Neutrophil (primary cell): ENCODE measurements around the gene ANTKMT.

Experiments
- H3K27ac ChIP-seq: fragments of 200-600 bp; sonication (generic); 2 replicates; pipeline ENCODE4 v1.5.1; 2016; ENCODE audit warnings: mild to moderate bottlenecking, moderate library complexity
- H3K27me3 ChIP-seq: fragments of 200-600 bp; sonication (generic); 2 replicates; pipeline ENCODE4 v1.6.0; 2016; ENCODE audit warnings: mild to moderate bottlenecking
- H3K36me3 ChIP-seq: fragments of 200-600 bp; sonication (generic); 2 replicates; pipeline ENCODE4 v1.5.1; 2017
- H3K4me1 ChIP-seq, 2 experiments: fragments of 200-600 bp in 1 of 2; sonication (generic) in 1 of 2; 1 replicate in 1 of 2; 2 replicates in 1 of 2; pipeline versions ENCODE4 v1.5.1 to v1.6.1; 2013 to 2016; ENCODE audit warnings: low read depth in 1 of 2, low read length in 1 of 2, mild to moderate bottlenecking in 1 of 2, moderate library complexity in 1 of 2; ENCODE audit not compliant: control insufficient read depth in 1 of 2, insufficient read depth in 1 of 2
- H3K4me3 ChIP-seq, 2 experiments: fragments of 200-600 bp in 1 of 2; sonication (generic) in 1 of 2; 1 replicate in 1 of 2; 2 replicates in 1 of 2; pipeline ENCODE4 v1.5.1; 2013 to 2016; ENCODE audit warnings: low read depth in 1 of 2, low read length in 1 of 2, mild to moderate bottlenecking in 1 of 2, moderate library complexity in 1 of 2
- H3K9me3 ChIP-seq: fragments of 200-600 bp; sonication (generic); 2 replicates; pipeline ENCODE4 v1.5.1; 2016
- CTCF ChIP-seq: fragments of 200-600 bp; sonication (generic); IDR thresholded peaks from 2 replicates; pipeline ENCODE4 v1.5.1; 2016; ENCODE audit warnings: antibody characterized with exemption

ANTKMT gene

GRCh38 chr16:766820-767640 is 46.1 kb downstream of the ANTKMT start:
- no peak overlapping the region for H3K4me3 ChIP-seq
- TF ChIP-seq CTCF, result no peak
- no peak overlapping the region for H3K27ac ChIP-seq
- H3K36me3 ChIP-seq, result no peaks in the 10 kb centered on the region
- peaks cover 16% of the 10 kb centered on the region for H3K27me3 ChIP-seq
- H3K9me3 ChIP-seq, result no peaks in the 10 kb centered on the region
- no peaks in the 10 kb centered on the region for H3K4me1 ChIP-seq

GRCh38 chr16:767743-768235 is 46.8 kb downstream of the ANTKMT start:
- Histone ChIP-seq H3K4me1 (no peaks in the 10 kb centered on the region), H3K9me3 (no peaks in the 10 kb centered on the region), H3K27ac (no peak overlapping the region), H3K4me3 (no peak overlapping the region), H3K36me3 (no peaks in the 10 kb centered on the region), H3K27me3 (peaks cover 16% of the 10 kb centered on the region)
- no peak for TF ChIP-seq CTCF

GRCh38 chr16:768428-768827 is 47.5 kb downstream of the ANTKMT start:
- Histone ChIP-seq H3K9me3 (no peaks in the 10 kb centered on the region), H3K36me3 (no peaks in the 10 kb centered on the region), H3K27me3 (peaks cover 16% of the 10 kb centered on the region), H3K4me1 (no peaks in the 10 kb centered on the region), H3K27ac (no peak overlapping the region), H3K4me3 (no peak overlapping the region)
- no peak for TF ChIP-seq CTCF

- Histone ChIP-seq H3K9me3 (no peaks in the 10 kb centered on the region), H3K4me1 (no peaks in the 10 kb centered on the region), H3K27me3 (peaks cover 16% of the 10 kb centered on the region), H3K36me3 (no peaks in the 10 kb centered on the region), H3K27ac (no peak overlapping the region), H3K4me3 (no peak overlapping the region)
- TF ChIP-seq CTCF, result no peak
Measured at GRCh38 chr16:769184-769784, 48.3 kb downstream of the ANTKMT start.

GRCh38 chr16:769934-770333 is 49.0 kb downstream of the ANTKMT start:
- Histone ChIP-seq H3K27ac (no peak overlapping the region), H3K9me3 (no peaks in the 10 kb centered on the region), H3K4me1 (no peaks in the 10 kb centered on the region), H3K36me3 (no peaks in the 10 kb centered on the region), H3K4me3 (no peak overlapping the region), H3K27me3 (peaks cover 16% of the 10 kb centered on the region)
- TF ChIP-seq CTCF, result no peak
